ENCODE results near the gene CYYR1. TPM values are rescaled to one million over a fixed set of nuclear protein-coding genes. Genes with fewer than 3 reads are reported as not detected.

CYYR1 gene
- total RNA-seq, 1 donor: 0.09 TPM

GRCh38 chr21:26559099-26559498 is 14.0 kb downstream of the CYYR1 start:
- DNase-seq (ENCODE audit: low read depth): no peak
- H3K4me3 ChIP-seq (ENCODE audit: low read depth, low read length): no peak overlapping the region
- TF ChIP-seq CTCF (IDR thresholded peaks at IDR 0.05; ENCODE audit: insufficient read depth, low read length): no peak

DNA sequence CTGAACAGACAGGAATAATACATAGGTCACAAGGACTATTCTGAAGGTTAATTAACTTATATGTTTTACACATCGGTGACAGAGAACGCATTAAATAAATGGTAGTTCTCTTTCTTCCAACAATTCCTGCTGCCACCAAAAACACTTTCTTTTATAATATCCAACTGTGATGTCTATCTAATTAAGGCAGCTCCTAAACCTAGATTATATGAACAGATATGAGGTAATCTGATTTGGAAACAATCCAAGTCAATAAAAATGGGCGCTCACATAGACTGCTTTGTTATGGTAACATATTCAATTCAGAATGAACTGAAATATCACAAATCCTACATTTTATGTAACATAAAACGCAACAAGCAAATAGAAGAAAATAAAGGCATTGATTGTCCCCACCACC is 16.0 kb downstream of the CYYR1 start:
- no peak overlapping the region for H3K4me3 ChIP-seq (ENCODE audit: low read depth, low read length)
- DNase-seq (ENCODE audit: low read depth): no peak
- TF ChIP-seq CTCF (IDR thresholded peaks at IDR 0.05; ENCODE audit: insufficient read depth, low read length): no peak

GRCh38 chr21:26555540-26556146 is 17.4 kb downstream of the CYYR1 start:
- no peak for TF ChIP-seq CTCF (IDR thresholded peaks at IDR 0.05; ENCODE audit: insufficient read depth, low read length)
- no peak overlapping the region for H3K4me3 ChIP-seq (ENCODE audit: low read depth, low read length)
- DNase-seq (ENCODE audit: low read depth): no peak

DNA sequence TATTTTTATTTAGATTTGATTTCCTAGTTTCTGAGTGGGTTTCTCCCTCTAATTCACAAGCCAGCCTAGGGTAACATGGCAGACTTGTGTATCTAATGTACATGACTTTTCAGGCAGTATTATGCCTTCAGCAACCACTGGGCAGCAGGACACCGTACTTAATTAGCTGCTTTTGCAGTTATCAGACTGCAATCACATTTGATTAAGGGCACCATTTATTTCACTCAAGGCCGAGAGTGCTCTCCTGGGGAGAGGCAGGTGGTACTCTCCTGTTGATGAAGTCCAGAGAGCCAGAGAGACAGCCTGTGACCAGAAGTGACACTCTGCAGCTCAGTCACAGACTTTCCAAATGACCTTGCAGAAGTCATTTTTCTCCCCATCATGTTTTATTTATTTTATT is 18.7 kb downstream of the CYYR1 start:
- no peak overlapping the region for H3K4me3 ChIP-seq (ENCODE audit: low read depth, low read length)
- no peak for TF ChIP-seq CTCF (IDR thresholded peaks at IDR 0.05; ENCODE audit: insufficient read depth, low read length)
- no peak for DNase-seq (ENCODE audit: low read depth)

DNA sequence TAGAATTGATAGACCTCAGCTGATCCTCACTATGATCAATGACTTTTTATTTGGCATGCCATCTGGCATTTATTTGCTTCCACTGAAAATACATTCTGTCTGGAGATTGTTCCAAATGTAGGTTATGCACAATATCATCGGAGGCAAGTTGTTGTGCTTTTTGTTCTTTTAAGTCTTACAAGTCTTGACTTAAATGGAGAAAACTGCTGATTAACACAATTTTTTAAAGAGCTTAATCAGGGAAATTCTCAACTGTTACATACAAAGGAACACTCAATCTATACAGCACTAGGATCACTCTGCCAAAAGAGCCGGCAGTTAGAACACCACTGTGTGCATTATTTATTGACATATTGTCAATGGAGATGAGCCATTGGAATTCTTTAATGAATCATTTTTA is 19.2 kb downstream of the CYYR1 start:
- DNase-seq (ENCODE audit: low read depth): no peak
- TF ChIP-seq CTCF (IDR thresholded peaks at IDR 0.05; ENCODE audit: insufficient read depth, low read length): no peak
- no peak overlapping the region for H3K4me3 ChIP-seq (ENCODE audit: low read depth, low read length)

DNA sequence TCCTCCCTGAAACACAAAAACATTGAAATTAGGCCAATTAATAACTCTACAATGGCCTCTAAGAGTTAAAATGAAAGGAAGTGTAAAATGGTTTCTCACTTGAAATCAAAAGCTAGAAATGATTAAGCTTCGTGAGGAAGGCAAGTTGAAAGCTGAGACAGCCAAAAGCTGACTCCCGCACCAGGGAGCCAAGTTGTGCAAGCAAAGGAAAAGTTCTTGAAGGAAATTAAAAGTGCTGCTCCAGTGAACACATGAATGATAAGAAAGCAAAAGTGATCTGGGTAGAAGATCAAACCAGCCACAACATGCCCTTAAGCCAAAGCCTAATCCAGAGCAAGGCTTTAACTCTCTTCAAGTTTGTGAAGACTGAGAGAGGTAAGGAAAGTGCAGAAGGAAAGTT is 22.8 kb downstream of the CYYR1 start:
- H3K4me3 ChIP-seq (ENCODE audit: low read depth, low read length): no peak overlapping the region
- no peak for TF ChIP-seq CTCF (IDR thresholded peaks at IDR 0.05; ENCODE audit: insufficient read depth, low read length)
- DNase-seq (ENCODE audit: low read depth): peak; percentile 2
